MV-4-11 (cell line): ENCODE data around the gene ICA1L.

Source experiments
- DNase-seq: peaks from one replicate; lab custom pipeline; 2025; lab: John Stamatoyannopoulos, UW

ICA1L gene

DNA sequence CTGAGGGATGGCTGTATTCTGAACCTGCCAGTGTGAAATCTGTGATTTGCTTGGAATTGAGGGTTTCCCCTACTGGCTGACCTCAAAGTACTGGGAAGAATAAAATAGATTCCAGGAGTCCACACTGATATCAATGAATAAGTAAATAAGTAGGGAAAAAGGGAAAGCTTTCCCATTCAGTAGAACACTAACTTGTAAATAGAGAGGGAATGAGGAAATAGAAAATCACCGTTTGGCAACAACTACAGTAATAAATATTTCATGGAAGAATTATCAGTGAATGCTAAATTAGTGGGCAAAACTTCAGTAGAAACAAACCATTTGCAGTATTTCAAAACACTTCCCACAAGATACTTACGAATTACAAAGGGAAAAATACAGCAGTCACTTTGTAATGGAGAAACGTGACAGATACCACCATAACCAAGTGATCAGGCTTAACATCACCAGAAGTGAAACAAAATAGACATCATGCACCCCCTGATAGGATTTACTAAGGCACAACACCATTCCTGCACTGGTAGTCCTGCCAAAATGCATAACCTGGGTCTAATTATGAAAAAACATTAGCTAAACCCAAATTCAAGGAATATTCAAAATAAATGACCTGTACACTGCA lies 88.5 kb downstream of the ICA1L start:
- no peak for DNase-seq

DNA sequence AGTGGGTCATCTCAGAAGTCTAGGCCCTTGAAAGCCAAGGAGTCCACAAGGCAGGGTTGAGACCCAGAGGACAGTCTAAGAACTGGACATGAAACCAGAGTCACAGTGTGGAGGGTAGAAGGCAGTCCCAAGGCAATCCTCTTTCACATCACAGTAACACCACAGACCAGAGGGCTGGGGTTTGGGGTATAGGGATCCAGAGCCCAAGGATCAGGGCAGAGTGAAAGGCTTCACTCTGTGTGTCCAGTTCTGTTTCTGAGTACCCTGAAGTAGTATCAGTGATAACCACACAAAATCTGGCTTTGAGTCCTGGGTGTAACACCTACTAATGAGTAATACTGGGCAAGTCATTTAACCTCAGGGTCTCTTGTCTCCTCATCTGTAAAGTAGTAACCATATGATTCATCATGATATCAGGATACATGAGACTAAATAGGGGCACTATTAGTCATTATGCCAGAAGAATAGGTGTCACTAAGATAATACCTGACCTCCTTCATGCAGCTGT lies 91.0 kb downstream of the ICA1L start:
- no peak for DNase-seq

- DNase-seq = peak; percentile 43
Observed at GRCh38 chr2:202778217-202778616, 93.3 kb downstream of the ICA1L start.

DNA sequence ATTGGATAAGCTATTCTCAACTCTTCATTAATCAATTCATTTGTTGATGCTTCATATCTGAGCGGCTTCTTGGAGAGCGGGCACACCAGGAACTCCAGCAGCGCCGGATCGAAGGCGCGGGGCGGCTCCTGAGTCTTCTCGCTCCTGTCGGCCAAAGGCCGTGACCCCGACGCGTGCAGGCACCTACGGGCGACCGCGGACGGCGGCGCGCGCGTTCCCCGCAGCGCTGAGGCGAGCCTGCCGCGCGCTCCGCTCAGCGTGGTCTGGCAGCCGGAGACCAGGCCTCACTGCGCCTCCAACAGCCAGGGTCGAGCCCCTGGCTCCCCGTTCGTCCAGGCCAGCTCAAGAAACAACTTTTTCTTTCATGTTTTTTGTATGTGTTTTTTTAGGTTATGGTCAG lies 97.5 kb downstream of the ICA1L start:
- DNase-seq = no peak

GRCh38 chr2:202773301-202773973 lies 98.1 kb downstream of the ICA1L start:
- no peak for DNase-seq

DNA sequence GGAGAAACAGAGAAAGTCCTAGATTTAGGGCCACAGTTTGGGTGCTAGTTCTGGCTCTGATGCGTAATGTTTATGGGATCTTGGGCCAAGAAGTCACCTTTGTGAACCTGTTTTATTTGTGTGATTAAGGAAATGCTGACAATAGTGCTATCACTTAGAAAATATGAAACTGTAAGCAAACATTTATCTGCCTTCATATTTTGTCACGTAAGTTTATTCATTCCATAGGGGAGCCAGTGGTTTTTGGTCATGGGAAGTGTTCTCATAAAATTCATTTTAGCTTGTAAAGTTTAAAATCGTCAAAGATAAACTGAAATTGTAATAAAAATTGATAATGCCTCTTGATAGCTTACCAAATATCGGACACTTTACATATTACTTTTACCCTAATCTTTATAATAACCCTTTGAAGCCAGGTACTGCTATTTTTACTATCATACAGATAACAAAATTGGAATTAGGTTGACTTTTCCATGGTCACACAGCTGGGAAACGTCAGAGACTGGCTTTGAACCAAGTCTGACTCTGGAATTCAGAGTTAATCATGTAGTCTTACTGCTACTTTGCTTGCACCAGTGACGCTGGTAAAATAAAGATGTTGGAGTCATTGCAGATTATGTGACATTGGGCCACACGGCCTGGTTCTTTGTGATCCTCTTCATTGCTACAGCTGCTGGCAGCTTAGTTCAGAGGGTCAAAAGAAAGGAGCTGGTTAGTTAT lies 99.7 kb downstream of the ICA1L start:
- no peak for DNase-seq

DNA sequence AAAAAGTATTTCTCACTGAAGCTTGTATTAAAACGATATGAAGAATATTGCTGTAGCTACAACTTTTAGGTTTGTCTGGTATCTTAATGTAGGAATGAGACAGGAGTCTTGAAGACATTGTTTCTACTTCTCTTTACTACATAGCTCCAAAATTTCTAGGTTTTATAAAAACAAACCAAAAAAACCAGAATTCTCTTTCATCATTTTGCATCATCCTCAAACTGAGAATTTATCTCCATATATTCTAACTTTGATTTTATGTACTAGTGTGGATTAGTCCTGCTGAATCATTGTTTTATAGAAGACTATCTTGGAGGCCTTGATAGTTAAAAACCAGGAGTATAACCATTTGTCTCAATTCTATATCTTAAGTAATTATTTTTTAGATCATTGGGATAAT lies 100.2 kb downstream of the ICA1L start:
- DNase-seq = no peak

- DNase-seq = no peak
Observed at GRCh38 chr2:202769201-202769600, 102.4 kb downstream of the ICA1L start.

DNA sequence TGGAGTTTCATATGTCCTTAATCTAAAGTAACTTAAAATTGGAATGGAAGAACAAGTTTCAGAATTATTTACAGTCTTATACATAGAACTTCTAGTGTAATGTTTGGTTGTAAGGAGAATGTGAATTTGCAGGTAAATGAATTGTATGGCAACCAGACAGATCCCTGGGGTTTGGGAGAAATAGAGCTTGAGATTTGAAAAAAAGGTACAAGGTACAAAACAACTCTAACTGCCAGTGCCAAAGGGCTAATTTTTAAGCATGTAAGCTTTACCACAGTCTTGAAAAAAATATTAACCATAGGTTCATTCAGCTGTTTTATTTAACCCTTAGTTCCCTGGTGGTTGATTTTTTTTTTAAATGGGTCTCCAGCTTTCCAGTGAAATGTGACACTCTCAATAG lies 103.3 kb downstream of the ICA1L start:
- no peak for DNase-seq

DNA sequence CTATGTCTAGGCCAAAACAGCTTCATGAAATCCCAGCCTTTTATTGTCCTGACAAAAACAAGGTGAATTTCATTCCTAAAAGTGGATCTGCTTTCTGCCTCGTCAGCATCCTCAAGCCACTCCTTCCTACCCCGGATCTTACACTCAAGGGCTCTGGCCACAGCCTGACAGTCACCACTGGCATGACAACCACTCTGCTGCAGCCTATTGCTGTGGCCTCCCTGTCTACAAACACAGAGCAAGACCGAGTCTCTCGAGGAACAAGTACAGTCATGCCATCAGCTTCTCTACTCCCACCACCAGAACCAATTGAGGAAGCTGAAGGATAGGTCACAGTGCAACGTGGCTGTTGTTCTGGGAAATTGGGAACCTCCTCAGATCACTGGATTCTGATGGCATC lies 106.1 kb downstream of the ICA1L start:
- peak; percentile 78 for DNase-seq

DNA sequence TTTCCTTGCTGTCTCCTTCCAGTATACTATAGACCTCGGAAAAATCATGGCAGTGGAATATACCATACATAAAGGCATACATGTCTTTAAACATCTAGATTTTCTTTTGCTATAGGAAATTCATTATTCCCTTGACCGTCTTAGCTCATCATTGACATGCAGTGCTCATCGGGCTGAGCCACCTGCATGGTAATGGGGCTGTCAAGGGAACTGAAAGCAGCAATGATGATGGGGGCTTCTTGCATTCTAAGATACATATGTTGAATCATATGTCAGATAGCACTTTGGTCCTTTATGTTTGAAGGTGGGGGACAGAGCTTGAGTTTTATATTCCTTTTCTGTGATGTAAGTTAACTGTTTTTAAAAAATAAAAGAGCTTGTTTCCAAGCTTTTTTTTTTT lies 106.6 kb downstream of the ICA1L start:
- no peak for DNase-seq

DNA sequence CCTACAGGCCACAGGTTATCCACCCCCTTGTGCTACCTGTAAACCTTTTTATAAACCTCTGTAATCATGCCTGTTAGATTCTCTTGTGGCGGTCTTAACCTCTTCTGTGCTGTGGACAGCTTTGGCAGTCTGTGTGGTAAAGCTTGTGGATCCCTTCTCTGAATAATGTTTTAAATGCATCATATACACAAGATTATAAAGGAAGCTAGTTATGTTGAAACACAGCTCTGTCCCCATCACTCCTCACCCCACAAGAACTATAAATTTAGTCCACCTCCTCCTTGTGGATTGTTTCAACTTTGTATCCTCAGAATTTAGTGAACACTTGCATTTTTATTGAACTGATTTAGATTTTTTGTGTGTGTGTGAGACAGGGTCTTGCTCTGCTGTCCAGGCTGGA lies 107.7 kb downstream of the ICA1L start:
- peak; percentile 53 for DNase-seq

- DNase-seq = peak; percentile 69
Observed at GRCh38 chr2:202762556-202762955, 109.0 kb downstream of the ICA1L start.

DNA sequence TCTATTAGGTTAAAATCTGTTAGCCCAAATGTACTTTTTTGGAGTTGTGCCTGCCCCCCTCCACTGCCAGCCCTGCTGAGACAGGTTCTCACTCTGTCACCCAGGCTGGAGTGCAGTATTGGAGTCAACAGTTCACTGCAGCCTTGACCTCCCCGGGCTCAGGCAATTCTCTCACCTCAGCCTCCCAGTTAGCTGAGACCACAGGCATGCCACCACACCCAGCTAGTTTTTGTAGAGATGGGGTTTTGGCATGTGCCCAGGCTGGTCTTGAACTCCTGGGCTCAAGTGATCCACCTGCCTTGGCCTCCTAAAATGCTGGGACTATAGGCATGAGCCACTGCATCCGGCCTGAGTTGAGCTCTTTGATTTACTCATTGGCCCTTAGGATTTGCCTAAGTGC lies 110.7 kb downstream of the ICA1L start:
- no peak for DNase-seq

DNA sequence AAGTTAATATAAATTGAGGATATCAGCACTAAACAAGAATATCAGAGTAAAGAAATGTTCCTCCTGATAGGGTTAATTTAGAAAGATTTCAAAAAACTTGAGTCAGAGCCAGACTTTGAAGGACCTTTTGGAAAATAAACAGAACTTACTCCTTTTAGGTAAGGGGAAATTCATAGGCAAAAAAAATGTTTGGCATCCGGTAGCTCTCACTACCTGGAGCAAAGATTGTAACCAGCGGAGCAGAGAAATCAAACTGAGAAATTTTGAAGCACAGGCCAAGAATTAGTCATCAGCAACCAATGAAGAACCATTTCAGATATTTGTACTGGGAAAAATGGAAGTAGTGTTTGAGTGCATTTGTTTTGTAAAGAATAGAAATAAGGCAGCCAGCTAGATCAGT lies 113.0 kb downstream of the ICA1L start:
- DNase-seq = no peak

GRCh38 chr2:202758128-202758527 lies 113.4 kb downstream of the ICA1L start:
- DNase-seq = no peak

- no peak for DNase-seq
Observed at GRCh38 chr2:202757339-202757738, 114.2 kb downstream of the ICA1L start.

DNA sequence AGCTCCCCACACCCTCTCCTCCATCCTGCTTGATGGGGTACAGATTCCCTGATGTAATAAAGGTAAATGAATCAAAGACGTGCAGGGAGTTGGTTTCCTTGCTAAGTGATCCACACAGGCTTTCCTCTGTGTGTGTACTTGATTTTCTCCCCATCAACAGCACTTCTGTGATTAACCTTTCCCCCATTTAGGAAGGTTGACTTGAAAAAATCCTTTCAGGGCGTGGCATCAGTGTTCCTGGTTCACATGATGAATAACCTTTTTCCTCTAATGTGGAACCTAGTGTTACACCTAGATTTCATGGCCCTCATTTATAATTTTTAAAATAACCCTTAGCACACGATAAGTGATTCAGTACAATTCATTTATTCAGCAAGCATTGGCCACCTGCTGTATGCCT lies 115.0 kb downstream of the ICA1L start:
- DNase-seq = no peak

DNA sequence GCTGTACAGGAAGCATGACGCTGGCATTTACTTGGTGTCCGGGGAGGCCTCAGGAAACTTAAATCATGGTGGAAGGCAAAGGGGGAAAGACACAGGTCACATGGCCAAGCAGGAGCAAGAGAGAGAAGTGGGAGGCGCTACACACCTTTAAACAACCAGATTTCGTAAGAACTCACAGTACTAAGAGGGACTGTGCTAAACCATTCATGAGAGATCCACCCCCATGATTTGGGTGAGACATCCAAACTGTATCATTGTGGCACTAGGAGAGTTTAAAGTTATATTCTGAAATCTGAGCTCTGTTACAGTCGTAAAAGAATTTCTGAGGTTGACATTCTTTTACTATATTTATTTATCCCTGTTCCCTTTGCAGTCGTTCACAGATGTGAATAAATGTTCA lies 116.6 kb downstream of the ICA1L start:
- DNase-seq = no peak

GRCh38 chr2:202752071-202752470 lies 119.5 kb downstream of the ICA1L start:
- no peak for DNase-seq

DNA sequence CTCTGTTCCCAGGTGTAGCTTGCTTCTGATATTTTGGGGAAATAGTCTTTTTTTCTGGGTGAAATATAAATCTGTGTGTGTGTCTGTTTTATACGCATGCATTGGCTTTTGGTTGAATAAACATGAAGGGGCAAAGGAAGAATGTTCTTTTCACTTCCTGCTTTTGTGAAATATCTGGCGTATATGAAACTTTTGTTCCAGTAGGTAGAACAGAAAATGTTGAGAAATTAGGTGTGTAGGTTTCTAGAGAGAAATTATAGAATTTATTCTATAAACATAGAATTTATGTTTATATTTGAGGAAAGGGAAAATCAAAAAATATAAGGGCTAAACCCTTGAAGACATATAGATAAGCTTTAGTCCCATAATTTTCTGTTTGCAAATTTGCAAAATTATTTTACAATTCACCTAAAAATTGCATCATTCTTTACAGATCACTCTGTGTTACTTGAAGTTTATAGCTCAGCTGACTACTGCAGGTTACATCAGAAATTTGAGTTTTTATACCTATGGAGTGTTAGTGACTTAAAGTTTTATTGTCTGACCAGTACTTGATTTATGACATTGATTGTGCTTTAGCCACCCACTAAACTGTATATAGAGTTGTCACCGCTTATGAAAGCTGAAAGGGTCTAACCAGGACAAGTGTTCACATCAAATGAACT lies 120.7 kb downstream of the ICA1L start:
- no peak for DNase-seq

DNA sequence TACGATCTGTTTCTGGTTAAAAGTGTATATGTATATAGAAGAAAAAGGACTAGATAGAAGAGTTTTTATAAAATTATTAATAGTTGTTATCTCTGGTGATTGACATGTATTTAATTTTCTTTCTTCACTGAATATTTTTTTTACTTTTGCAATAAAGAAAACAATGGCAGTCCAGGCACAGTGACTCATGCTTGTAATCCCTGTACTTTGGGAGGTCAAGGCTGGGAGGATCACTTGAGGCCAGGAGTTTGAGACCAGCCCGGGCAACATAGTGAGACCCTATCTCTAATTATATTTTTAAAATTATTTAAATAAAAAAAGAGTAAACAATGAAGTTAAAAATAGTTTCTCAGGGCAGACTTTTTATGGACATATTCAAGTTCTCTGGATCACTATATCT lies 122.1 kb downstream of the ICA1L start:
- no peak for DNase-seq

DNA sequence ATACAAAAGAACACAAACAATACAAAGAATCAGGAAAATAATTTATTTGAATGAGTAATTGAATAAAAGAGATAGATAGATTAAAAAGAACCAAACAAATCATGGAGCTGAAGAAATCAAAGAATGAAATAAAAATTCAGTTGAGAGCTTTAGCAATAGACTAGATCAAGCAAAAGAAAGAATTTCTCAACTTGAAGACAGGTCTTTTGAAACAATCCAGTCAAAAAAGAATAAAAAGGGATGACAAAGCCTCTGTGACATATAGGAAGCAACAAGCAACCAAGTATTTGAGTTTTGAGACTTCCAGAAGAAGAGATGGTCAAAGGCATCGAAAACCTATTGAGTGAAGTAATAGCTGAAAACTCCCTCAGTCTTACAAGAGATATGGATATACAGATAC lies 128.0 kb downstream of the ICA1L start:
- DNase-seq = no peak
